ENCODE measurements around the gene ADAMTSL1. TPM values are rescaled to one million over a fixed set of nuclear protein-coding genes. Genes with fewer than 3 reads are reported as not detected.

Gene ADAMTSL1
- total RNA-seq, 2 experiments from 2014 or later, result not detected

DNA sequence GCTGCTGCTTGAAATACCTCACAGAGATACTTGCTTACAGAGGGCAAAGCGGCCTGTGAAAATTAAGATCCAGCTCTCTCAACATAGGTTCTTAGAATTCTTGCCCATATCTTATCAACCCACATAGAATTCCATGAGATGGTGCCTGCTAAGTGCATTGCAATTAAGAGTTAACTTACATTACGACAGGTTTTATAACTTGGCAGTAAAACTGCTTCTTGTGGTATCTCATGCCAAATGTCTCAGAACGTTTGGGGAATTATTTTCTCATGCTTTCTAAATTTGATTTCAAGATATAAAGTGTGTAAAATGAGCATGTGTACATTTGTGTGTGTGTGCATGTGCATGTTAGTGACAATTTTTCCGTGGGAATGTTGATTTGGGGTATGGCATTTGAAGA lies 297.8 kb downstream of the ADAMTSL1 start:
- intact Hi-C loops (cut with micrococcal nuclease; ENCODE audit: unreplicated experiment), result no loop called here
- Histone ChIP-seq H3K4me3 (ENCODE audit: low read depth, low read length, poor library complexity, severe bottlenecking) (no peak overlapping the region), H3K9me3 (ENCODE audit: low read length) (no peaks in the 10 kb centered on the region), H3K79me2 (ENCODE audit: insufficient read depth, low read depth, low read length) (no peaks in the 10 kb centered on the region), H3K27ac (ENCODE audit: low read depth, low read length, poor library complexity, severe bottlenecking) (no peak overlapping the region), H3K4me2 (ENCODE audit: low read length) (no peak overlapping the region), H4K20me1 (ENCODE audit: insufficient read depth, low read length) (no peaks in the 10 kb centered on the region), H3K9me2 (ENCODE audit: insufficient read depth, low read length) (no peaks in the 10 kb centered on the region), H2AFZ (ENCODE audit: low read length) (no peak overlapping the region), H3K36me3 (ENCODE audit: insufficient read depth, low read length) (no peaks in the 10 kb centered on the region), H3K4me1 (ENCODE audit: insufficient read depth, low read length, poor library complexity, severe bottlenecking) (no peaks in the 10 kb centered on the region)
- TF ChIP-seq EZH2phosphoT487 (IDR thresholded peaks at IDR 0.05; ENCODE audit: borderline replicate concordance, low read depth, low read length), result no peak
- TF ChIP-seq, protein P1, sequence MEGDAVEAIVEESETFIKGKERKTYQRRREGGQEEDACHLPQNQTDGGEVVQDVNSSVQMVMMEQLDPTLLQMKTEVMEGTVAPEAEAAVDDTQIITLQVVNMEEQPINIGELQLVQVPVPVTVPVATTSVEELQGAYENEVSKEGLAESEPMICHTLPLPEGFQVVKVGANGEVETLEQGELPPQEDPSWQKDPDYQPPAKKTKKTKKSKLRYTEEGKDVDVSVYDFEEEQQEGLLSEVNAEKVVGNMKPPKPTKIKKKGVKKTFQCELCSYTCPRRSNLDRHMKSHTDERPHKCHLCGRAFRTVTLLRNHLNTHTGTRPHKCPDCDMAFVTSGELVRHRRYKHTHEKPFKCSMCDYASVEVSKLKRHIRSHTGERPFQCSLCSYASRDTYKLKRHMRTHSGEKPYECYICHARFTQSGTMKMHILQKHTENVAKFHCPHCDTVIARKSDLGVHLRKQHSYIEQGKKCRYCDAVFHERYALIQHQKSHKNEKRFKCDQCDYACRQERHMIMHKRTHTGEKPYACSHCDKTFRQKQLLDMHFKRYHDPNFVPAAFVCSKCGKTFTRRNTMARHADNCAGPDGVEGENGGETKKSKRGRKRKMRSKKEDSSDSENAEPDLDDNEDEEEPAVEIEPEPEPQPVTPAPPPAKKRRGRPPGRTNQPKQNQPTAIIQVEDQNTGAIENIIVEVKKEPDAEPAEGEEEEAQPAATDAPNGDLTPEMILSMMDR (conservative IDR thresholded peaks at IDR 0.05; ENCODE audit: low read length), result no peak
- no TSS peak for BruUV-seq (replicated peaks)
- ChIA-PET POLR2A (no interaction called here), CTCF (ENCODE audit: unreplicated experiment) (no interaction called here)
- DNase-seq (ENCODE audit: low spot score), result no peak

DNA sequence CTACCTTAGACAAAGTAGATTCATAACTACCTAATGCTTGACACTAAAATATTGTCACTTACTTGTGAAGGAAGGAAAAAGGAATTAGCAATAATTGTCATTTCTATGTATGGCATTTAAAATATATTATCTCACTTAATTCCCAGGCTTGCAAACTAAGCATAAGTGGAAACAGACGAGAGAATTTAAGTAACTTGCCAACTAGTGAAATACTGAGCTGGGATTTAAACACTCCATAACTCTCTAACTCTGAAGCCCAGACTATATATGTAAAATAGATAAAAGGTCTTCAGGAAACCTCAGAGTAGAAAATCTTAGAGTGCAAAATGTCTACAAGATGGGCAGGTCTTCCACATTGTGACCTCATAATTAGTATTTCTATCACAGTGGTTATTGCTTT lies 301.3 kb downstream of the ADAMTSL1 start:
- intact Hi-C loops (cut with micrococcal nuclease; ENCODE audit: unreplicated experiment), result no loop called here
- no peak for DNase-seq (ENCODE audit: low spot score)
- no TSS peak for BruUV-seq (replicated peaks)
- Histone ChIP-seq H3K4me3 (ENCODE audit: low read depth, low read length, poor library complexity, severe bottlenecking) (no peak overlapping the region), H3K27ac (ENCODE audit: low read depth, low read length, poor library complexity, severe bottlenecking) (no peak overlapping the region), H3K4me1 (ENCODE audit: insufficient read depth, low read length, poor library complexity, severe bottlenecking) (no peaks in the 10 kb centered on the region), H4K20me1 (ENCODE audit: insufficient read depth, low read length) (no peaks in the 10 kb centered on the region), H3K9me2 (ENCODE audit: insufficient read depth, low read length) (no peaks in the 10 kb centered on the region), H3K79me2 (ENCODE audit: insufficient read depth, low read depth, low read length) (no peaks in the 10 kb centered on the region), H2AFZ (ENCODE audit: low read length) (no peak overlapping the region), H3K9me3 (ENCODE audit: low read length) (no peaks in the 10 kb centered on the region), H3K36me3 (ENCODE audit: insufficient read depth, low read length) (no peaks in the 10 kb centered on the region), H3K4me2 (ENCODE audit: low read length) (no peak overlapping the region)
- ChIA-PET POLR2A (no interaction called here), CTCF (ENCODE audit: unreplicated experiment) (no interaction called here)
- TF ChIP-seq, protein P1 (conservative IDR thresholded peaks at IDR 0.05; ENCODE audit: low read length), result no peak
- no peak for TF ChIP-seq EZH2phosphoT487 (IDR thresholded peaks at IDR 0.05; ENCODE audit: borderline replicate concordance, low read depth, low read length)

DNA sequence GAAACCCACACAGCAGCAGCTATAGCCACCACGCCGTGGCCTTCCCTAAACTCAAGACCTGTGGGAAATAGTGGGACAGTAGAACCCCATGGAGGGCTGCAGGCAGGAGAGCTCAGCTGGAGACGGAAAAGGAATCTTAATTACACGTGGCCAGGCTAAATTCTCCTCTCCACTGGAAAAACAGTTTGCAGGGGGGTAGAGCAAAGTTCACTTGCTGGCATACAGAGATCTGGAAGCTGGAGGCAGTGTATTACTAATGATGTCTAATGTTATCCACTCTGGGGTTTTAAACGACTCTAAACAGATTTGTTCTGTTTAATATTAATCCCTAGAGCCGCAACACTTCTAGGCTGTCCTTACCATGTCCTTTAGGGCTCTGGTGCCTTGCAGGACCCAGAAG lies 302.0 kb downstream of the ADAMTSL1 start:
- CTCF ChIA-PET (ENCODE audit: unreplicated experiment), result no interaction called here
- TF ChIP-seq EZH2phosphoT487 (IDR thresholded peaks at IDR 0.05; ENCODE audit: borderline replicate concordance, low read depth, low read length), result no peak
- TF ChIP-seq, protein P1 (conservative IDR thresholded peaks at IDR 0.05; ENCODE audit: low read length), result no peak
- Histone ChIP-seq H2AFZ (ENCODE audit: low read length) (no peak overlapping the region), H3K9me3 (ENCODE audit: low read length) (no peaks in the 10 kb centered on the region), H3K27ac (ENCODE audit: low read depth, low read length, poor library complexity, severe bottlenecking) (no peak overlapping the region), H3K4me2 (ENCODE audit: low read length) (no peak overlapping the region), H3K79me2 (ENCODE audit: insufficient read depth, low read depth, low read length) (no peaks in the 10 kb centered on the region), H3K36me3 (ENCODE audit: insufficient read depth, low read length) (no peaks in the 10 kb centered on the region), H3K4me1 (ENCODE audit: insufficient read depth, low read length, poor library complexity, severe bottlenecking) (no peaks in the 10 kb centered on the region), H3K4me3 (ENCODE audit: low read depth, low read length, poor library complexity, severe bottlenecking) (no peak overlapping the region), H3K9me2 (ENCODE audit: insufficient read depth, low read length) (no peaks in the 10 kb centered on the region), H4K20me1 (ENCODE audit: insufficient read depth, low read length) (no peaks in the 10 kb centered on the region)
- intact Hi-C loops (cut with micrococcal nuclease; ENCODE audit: unreplicated experiment), result no loop called here
- no peak for DNase-seq (ENCODE audit: low spot score)
- no TSS peak for BruUV-seq (replicated peaks)
- POLR2A ChIA-PET, result no interaction called here
